ENCODE data around the gene SPAG16.
"Not testable (repeated sequence)": the region's sequence is repeated elsewhere in the genome, so short reads cannot be mapped to it uniquely, and the experiment has no call there.

Gene SPAG16

DNA sequence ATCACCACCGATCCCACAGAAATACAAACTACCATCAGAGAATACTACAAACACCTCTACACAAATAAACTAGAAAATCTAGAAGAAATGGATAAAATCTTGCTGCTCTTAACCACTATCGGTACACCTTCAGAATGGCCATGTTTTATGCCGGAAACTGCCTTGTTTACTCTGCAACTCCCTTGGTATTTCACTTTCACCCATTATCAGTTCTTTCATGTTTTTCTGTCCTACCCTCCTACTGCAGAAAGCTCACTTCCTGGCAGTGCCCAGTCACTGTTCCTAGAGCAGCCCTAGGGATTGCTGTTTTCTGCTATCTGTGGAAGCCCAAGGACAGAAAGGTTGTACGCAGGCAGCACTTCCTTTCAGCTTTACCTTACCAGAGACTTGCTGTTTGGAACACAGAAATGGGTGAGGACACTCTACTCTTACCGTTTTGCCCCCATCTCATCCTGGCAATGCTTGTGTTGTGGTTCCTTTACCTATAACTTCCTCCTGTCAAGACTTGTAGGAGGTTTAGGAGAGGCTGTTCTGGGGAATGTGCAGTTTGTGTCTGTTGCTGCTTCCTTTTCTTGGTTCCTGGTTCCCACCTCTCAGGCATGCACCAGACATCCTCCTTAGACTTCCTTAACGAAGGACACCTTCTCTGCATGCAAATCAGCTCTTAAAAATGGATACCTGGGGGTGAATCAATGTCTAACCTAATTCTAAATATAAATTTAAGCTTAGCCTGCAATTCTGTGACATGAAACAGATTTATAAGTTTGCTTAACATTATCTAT, 394.4 kb downstream of the SPAG16 start:
- no peak for DNase-seq (ENCODE audit: extremely low read depth, low read depth)
- no peak for TF ChIP-seq CTCF (IDR thresholded peaks at IDR 0.05; ENCODE audit: low read depth, low read length)

DNA sequence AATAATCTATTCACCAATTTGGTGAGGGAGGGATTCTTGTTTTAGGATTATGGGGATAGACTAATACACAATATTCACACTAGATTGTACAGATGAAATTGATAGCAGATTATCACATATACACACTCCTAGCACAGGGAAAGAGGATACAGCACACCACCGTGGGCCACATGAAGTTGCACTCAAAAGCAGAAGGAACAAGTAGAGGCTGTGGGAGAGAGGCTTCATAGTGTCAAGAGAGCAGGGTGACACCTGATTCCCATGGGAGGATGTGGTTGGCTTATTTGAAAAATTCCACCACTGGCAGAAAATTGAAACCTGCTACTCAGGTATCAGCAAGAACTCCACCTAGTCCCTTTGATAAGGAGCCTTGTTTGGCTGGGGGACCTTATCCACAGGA, 395.6 kb downstream of the SPAG16 start:
- no peak for TF ChIP-seq CTCF (IDR thresholded peaks at IDR 0.05; ENCODE audit: low read depth, low read length)
- no peak for DNase-seq (ENCODE audit: extremely low read depth, low read depth)

- no peak for TF ChIP-seq CTCF (IDR thresholded peaks at IDR 0.05; ENCODE audit: low read depth, low read length)
- no peak for DNase-seq (ENCODE audit: extremely low read depth, low read depth)
These were observed 398.0 kb downstream of the SPAG16 start for GRCh38 chr2:213682276-213682675.

DNA sequence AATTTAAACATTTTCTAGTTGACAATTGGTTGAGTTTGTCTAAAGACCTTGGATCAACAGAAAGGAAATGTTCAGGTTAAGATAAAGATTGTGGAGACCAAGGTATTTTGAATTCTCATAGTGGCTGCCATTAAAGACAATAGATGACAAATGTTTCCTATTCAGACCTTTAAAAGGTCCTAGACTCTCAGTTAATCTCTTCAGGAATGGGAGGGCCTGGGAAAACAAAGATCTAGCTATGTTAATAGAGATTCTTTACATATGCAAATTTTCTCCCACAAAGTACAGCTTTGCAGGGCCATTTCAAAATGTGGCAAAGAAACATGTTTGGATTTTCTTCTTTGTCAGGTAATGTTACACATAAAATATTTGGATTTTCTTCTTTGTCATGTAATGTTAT, 403.9 kb downstream of the SPAG16 start:
- TF ChIP-seq CTCF (IDR thresholded peaks at IDR 0.05; ENCODE audit: low read depth, low read length) = no peak
- no peak for DNase-seq (ENCODE audit: extremely low read depth, low read depth)

DNA sequence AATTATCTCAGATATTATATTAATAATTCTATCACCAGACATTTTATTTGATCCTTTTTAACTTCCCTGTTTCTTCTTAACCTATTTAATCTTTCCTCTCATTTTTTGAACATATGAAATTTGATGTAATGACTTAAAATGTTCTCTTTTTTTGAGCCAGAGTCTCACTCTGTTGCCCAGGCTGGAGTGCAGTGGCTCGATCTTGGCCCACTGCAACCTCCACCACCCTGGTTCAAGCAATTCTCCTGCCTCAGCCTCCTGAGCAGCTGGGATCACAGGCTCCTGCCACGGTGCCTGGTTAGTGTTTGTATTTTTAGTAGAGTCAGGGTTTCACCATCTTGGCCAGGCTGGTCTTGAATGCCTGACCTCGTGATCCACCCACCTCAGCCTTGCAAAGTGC, 404.6 kb downstream of the SPAG16 start:
- DNase-seq (ENCODE audit: extremely low read depth, low read depth) = not testable (repeated sequence)

DNA sequence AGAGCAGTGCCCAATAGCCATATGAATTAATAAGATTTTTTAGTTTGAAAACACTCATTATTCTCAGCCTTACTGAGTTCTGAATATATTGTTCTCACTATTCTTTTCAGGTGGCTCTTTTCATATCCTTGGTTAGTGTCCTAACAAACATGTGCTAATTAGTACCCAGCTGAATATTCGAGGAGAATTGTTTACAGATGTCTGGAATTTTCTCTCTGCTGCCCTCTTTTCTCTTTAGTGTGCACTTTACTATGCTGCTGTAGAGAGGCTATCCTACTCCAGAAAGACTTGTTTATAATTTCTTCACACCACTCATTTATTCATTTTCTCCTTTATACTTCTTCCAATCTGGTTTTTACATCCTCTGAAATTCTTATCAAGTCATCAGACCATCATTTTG, 405.3 kb downstream of the SPAG16 start:
- TF ChIP-seq CTCF (IDR thresholded peaks at IDR 0.05; ENCODE audit: low read depth, low read length) = no peak
- no peak for DNase-seq (ENCODE audit: extremely low read depth, low read depth)

DNA sequence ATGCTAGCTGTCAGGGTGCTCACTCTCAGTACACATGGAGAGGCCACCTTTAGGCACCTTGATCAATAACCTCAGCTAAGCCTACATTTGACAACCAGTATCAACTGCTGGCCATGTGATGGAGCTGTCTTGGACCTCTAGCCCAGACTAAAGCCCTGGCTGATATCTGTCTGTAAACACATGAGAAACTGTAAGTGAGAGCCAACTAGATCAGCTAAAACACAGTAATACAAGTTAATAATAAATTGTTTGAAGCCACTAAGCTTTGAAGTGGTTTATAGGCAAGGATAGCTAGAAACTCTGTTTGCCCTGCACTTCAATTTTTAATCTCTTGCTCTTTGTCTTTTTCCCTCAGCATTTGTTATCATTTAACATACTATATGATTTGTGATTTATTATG, 407.1 kb downstream of the SPAG16 start:
- no peak for DNase-seq (ENCODE audit: extremely low read depth, low read depth)
- TF ChIP-seq CTCF (IDR thresholded peaks at IDR 0.05; ENCODE audit: low read depth, low read length) = no peak

GRCh38 chr2:213696442-213696841, 412.2 kb downstream of the SPAG16 start:
- DNase-seq (ENCODE audit: extremely low read depth, low read depth) = no peak

DNA sequence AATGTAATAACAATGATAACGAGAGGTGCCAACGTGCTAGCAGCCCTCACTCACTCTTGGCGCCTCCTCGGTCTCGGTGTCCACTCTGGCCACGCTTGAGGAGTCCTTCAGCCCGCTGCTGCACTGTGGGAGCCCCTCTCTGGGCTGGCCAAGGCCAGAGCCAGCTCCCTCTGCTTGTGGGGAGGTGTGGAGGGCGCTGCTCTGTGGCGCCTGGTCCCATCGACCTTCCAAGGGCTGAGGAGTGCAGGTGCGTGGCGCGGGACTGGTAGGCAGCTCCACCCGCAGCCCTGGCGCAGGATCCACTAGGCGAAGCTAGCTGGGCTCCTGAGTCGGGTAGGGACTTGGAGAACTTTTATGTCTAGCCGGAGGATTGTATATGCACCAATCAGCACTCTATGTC, 417.1 kb downstream of the SPAG16 start:
- DNase-seq (ENCODE audit: extremely low read depth, low read depth) = not testable (repeated sequence)

More at GRCh38 chr2:213696442-213696841, 412.2 kb downstream of the SPAG16 start:
- TF ChIP-seq CTCF (IDR thresholded peaks at IDR 0.05; ENCODE audit: low read depth, low read length) = no peak

Data from AG09319 (cell line).